Colonic mucosa (tissue), 4 donors: ENCODE results near the gene SENP7. TPM values are rescaled to one million over a fixed set of nuclear protein-coding genes. Genes with fewer than 3 reads are reported as not detected.

Experiments used
- DNase-seq: peaks from one replicate; pipeline ENCODE4 v3.0.0-alpha.2; 2020
- H3K27ac ChIP-seq: fragments of 200-600 bp; one replicate; pipeline ENCODE4 v1.8.0; 2021
- H3K27me3 ChIP-seq: fragments of 200-600 bp; one replicate; pipeline ENCODE4 v1.8.0; 2021
- H3K36me3 ChIP-seq: fragments of 200-600 bp; one replicate; pipeline ENCODE4 v1.8.0; 2021
- H3K4me1 ChIP-seq: fragments of 200-600 bp; one replicate; pipeline ENCODE4 v1.8.0; 2021; ENCODE audit warnings: mild to moderate bottlenecking
- H3K4me3 ChIP-seq: fragments of 200-600 bp; one replicate; pipeline ENCODE4 v1.8.0; 2021
- H3K9ac ChIP-seq, 2 donors: one replicate each; pipeline ENCODE4 v1.7.0; 2013; ENCODE audit warnings: control low read depth in 2 of 2, low read depth in 2 of 2, low read length in 2 of 2
- H3K9me3 ChIP-seq: fragments of 200-600 bp; one replicate; pipeline ENCODE4 v1.8.0; 2021
- CTCF ChIP-seq: fragments of 200-600 bp; IDR thresholded peaks from one replicate; pipeline ENCODE4 v1.8.0; 2022; ENCODE audit warnings: antibody characterized with exemption, mild to moderate bottlenecking
- intact Hi-C: fragments of 100-400 bp; cut with DNase I; formaldehyde crosslinking; loops from one replicate; pipeline ENCODE4 v1.14.1; 2022
- total RNA-seq, 2 donors: library from RNA; stranded (reverse); fragmentation: NEBNext Ultra II Directional in 1 of 2; extraction: Animal tissue kit (Norgen Biotek cat#: 25700) in 1 of 2; gene quantifications; one replicate each; pipeline ENCODE4 v1.2.1, GENCODE V29; 2021
- donor health status: healthy.
- donor health status: DM: no; HTN: no; CAD: no.
- donor health status: DM: no; HTN: no; CAD: no.

Gene SENP7
- total RNA-seq, 2 donors from 2014 or later: 5.6 to 8.6 TPM

- H3K36me3 ChIP-seq: no peaks in the 10 kb centered on the region
- H3K9me3 ChIP-seq: no peaks in the 10 kb centered on the region
- no peak overlapping the region for H3K27ac ChIP-seq
- no peaks in the 10 kb centered on the region for H3K27me3 ChIP-seq
- H3K4me3 ChIP-seq: no peak overlapping the region
- no peak for DNase-seq
- no peak for TF ChIP-seq CTCF
- H3K4me1 ChIP-seq: no peaks in the 10 kb centered on the region
- intact Hi-C loops: loop anchor here (5.0 kb wide), 1 partner anchor 49 kb away; no protein-coding TSS in a partner anchor
- H3K9ac ChIP-seq: no peak overlapping the region
These were observed 5.4 kb upstream of the SENP7 start for GRCh38 chr3:101518421-101518871.

- H3K4me3 ChIP-seq: peak overlapping the region; percentile 81
- DNase-seq: no peak
- peak overlapping the region; percentile 96 for H3K27ac ChIP-seq
- no peaks in the 10 kb centered on the region for H3K4me1 ChIP-seq
- intact Hi-C loops: no loop called here
- H3K36me3 ChIP-seq: no peaks in the 10 kb centered on the region
- H3K9ac ChIP-seq: peak overlapping the region; percentile 66 to 84
- no peaks in the 10 kb centered on the region for H3K27me3 ChIP-seq
- TF ChIP-seq CTCF: no peak
- H3K9me3 ChIP-seq: no peaks in the 10 kb centered on the region
These were observed 491 bp upstream of the SENP7 start for GRCh38 chr3:101513419-101513986.

GRCh38 chr3:101512396-101512645 lies 691 bp downstream of the SENP7 start:
- peak overlapping the region; percentile 81 for H3K4me3 ChIP-seq
- H3K9me3 ChIP-seq: no peaks in the 10 kb centered on the region
- no peaks in the 10 kb centered on the region for H3K4me1 ChIP-seq
- H3K27ac ChIP-seq: peak overlapping the region; percentile 96
- no peak for TF ChIP-seq CTCF
- DNase-seq: no peak
- intact Hi-C loops: no loop called here
- H3K27me3 ChIP-seq: no peaks in the 10 kb centered on the region
- H3K36me3 ChIP-seq: no peaks in the 10 kb centered on the region
- peak overlapping the region; percentile 28 to 84 for H3K9ac ChIP-seq

- Histone ChIP-seq H3K36me3 (no peaks in the 10 kb centered on the region), H3K4me1 (no peaks in the 10 kb centered on the region), H3K4me3 (no peak overlapping the region), H3K9me3 (no peaks in the 10 kb centered on the region), H3K27me3 (no peaks in the 10 kb centered on the region), H3K9ac (no peak overlapping the region), H3K27ac (no peak overlapping the region)
- TF ChIP-seq CTCF: no peak
- intact Hi-C loops: no loop called here
- no peak for DNase-seq
These were observed 3.2 kb downstream of the SENP7 start for GRCh38 chr3:101509811-101510210.

GRCh38 chr3:101509281-101509680 lies 3.7 kb downstream of the SENP7 start:
- H3K9ac ChIP-seq: no peak overlapping the region
- H3K9me3 ChIP-seq: no peaks in the 10 kb centered on the region
- no peaks in the 10 kb centered on the region for H3K27me3 ChIP-seq
- intact Hi-C loops: no loop called here
- no peak for TF ChIP-seq CTCF
- no peaks in the 10 kb centered on the region for H3K36me3 ChIP-seq
- no peak overlapping the region for H3K4me3 ChIP-seq
- H3K27ac ChIP-seq: no peak overlapping the region
- H3K4me1 ChIP-seq: no peaks in the 10 kb centered on the region
- DNase-seq: no peak
